SIG-M5 treated with dmso at 0.1 percent for 504 hours (cell line): Measurements from ENCODE around the gene RABL6.
"Not testable (repeated sequence)": the region's sequence is repeated elsewhere in the genome, so short reads cannot be mapped to it uniquely, and the experiment has no call there.

ENCODE experiments used
- DNase-seq: peaks from one replicate; lab custom pipeline; 2025; ENCODE audit not compliant: unreplicated experiment; lab: John Stamatoyannopoulos, UW

RABL6 gene

GRCh38 chr9:136775191-136775590 is 32.6 kb upstream of the RABL6 start:
- DNase-seq: no peak

GRCh38 chr9:136776947-136777346 is 30.8 kb upstream of the RABL6 start:
- no peak for DNase-seq

GRCh38 chr9:136777359-136777758 is 30.4 kb upstream of the RABL6 start:
- DNase-seq: no peak

- no peak for DNase-seq
These were observed 27.9 kb upstream of the RABL6 start for GRCh38 chr9:136779808-136780207.

- DNase-seq: no peak
These were observed 25.3 kb upstream of the RABL6 start for GRCh38 chr9:136782452-136782851.

- peak; percentile 15 for DNase-seq
These were observed 23.3 kb upstream of the RABL6 start for GRCh38 chr9:136784249-136784996.

GRCh38 chr9:136784997-136785361 is 22.8 kb upstream of the RABL6 start:
- no peak for DNase-seq

GRCh38 chr9:136785565-136786355 is 22.0 kb upstream of the RABL6 start:
- DNase-seq: not testable (repeated sequence)

GRCh38 chr9:136786451-136786850 is 21.3 kb upstream of the RABL6 start:
- no peak for DNase-seq

- not testable (repeated sequence) for DNase-seq
These were observed 20.8 kb upstream of the RABL6 start for GRCh38 chr9:136786983-136787382.

- DNase-seq: peak; percentile 63
These were observed 19.9 kb upstream of the RABL6 start for GRCh38 chr9:136787690-136788400.

GRCh38 chr9:136788644-136789522 is 18.9 kb upstream of the RABL6 start:
- not testable (repeated sequence) for DNase-seq

GRCh38 chr9:136789523-136789937 is 18.2 kb upstream of the RABL6 start:
- DNase-seq: no peak

GRCh38 chr9:136790640-136791515 is 16.9 kb upstream of the RABL6 start, which contains the start of gene TMEM141:
TSS of gene TMEM141 (plus strand) at chr9:136791344. CDS start at chr9:136791371, 27 bp downstream.
- peak; percentile 96 for DNase-seq

GRCh38 chr9:136791516-136792276 is 16.1 kb upstream of the RABL6 start:
- peak; percentile 51 for DNase-seq

GRCh38 chr9:136792321-136793085 is 15.2 kb upstream of the RABL6 start:
- DNase-seq: no peak

GRCh38 chr9:136793086-136793946 is 14.4 kb upstream of the RABL6 start:
- no peak for DNase-seq
